Cardiac fibroblast (primary cell): Measurements from ENCODE around the gene C1orf116.

Source experiments
- DNase-seq, 2 donors: peaks; one replicate each; pipeline versions ENCODE4 v3.0.0 to v3.0.0-alpha.2; 2010; ENCODE audit warnings: low read depth in 2 of 2
- H3K4me3 ChIP-seq, 2 donors: replicated peaks in 1 of 2; 1 replicate in 1 of 2; 2 replicates in 1 of 2; pipeline ENCODE4 v1.5.1; 2011; ENCODE audit warnings: low read depth in 2 of 2, low read length in 2 of 2, mild to moderate bottlenecking in 2 of 2, moderate library complexity in 1 of 2
- CTCF ChIP-seq: IDR thresholded peaks from one replicate; pipeline ENCODE4 v1.5.1; 2011; ENCODE audit warnings: low read depth, mild to moderate bottlenecking, low read length, inconsistent platforms

The C1orf116 gene

GRCh38 chr1:207032528-207033017, at the start of gene C1orf116:
Gene C1orf116, minus strand, starts transcription at chr1:207032756. Its CDS starts 5,158 bp downstream, at chr1:207027598.
- no peak for TF ChIP-seq CTCF
- DNase-seq, result no peak
- H3K4me3 ChIP-seq, result no peak within 1 kb of the TSS

GRCh38 chr1:207081806-207082205, 49.2 kb upstream of the C1orf116 start:
- DNase-seq, result no peak
- TF ChIP-seq CTCF, result no peak
- no peak overlapping the region for H3K4me3 ChIP-seq

GRCh38 chr1:207081088-207081487, 48.5 kb upstream of the C1orf116 start:
- no peak for TF ChIP-seq CTCF
- DNase-seq, result peak in 1 of 2 donors; percentile 3
- H3K4me3 ChIP-seq, result no peak overlapping the region

- H3K4me3 ChIP-seq, result no peak overlapping the region
- DNase-seq, result no peak
- TF ChIP-seq CTCF, result no peak
Measured at GRCh38 chr1:207079706-207080241, 47.2 kb upstream of the C1orf116 start.

GRCh38 chr1:207078578-207079132, 46.1 kb upstream of the C1orf116 start:
- TF ChIP-seq CTCF, result no peak
- no peak for DNase-seq
- H3K4me3 ChIP-seq, result no peak overlapping the region

GRCh38 chr1:207077470-207078377, 45.2 kb upstream of the C1orf116 start:
- DNase-seq, result peak; percentile 86 to 91
- peak; percentile 88 for TF ChIP-seq CTCF
- H3K4me3 ChIP-seq, result no peak overlapping the region
